ENCODE results near the gene ARSK. TPM values are rescaled to one million over a fixed set of nuclear protein-coding genes. Genes with fewer than 3 reads are reported as not detected.

ARSK gene
- total and polyA plus RNA-seq, 9 donors: 4.4 to 8.1 (median 5.6) TPM

DNA sequence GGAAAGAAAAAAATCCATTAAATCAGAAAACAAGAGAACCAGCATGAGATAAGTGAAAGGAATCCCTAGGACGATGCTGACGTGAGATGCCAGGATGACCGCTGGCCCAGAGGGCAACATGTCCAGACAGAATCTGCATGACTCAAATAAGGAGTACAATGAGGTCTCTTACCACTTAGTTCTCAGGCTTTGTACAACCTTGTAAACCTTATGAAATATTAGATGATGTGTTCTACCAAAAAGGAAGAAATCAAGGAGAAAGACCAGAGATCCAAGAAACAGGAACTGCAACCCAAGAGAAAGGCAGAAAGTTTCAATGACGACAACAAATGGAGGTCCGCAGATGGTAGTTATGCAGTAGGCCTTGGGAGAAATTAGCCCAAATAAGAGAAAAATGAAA lies 62.2 kb downstream of the ARSK start:
- no peak for DNase-seq
- H3K9me3 ChIP-seq: no peaks in the 10 kb centered on the region
- H3K27me3 ChIP-seq: no peaks in the 10 kb centered on the region
- intact Hi-C loops (cut with DNase I): no loop called here
- H3K27ac ChIP-seq: no peak overlapping the region
- H3K36me3 ChIP-seq: no peaks in the 10 kb centered on the region
- no peak for TF ChIP-seq POLR2A (IDR thresholded peaks at IDR 0.05)
- TF ChIP-seq, protein P1, sequence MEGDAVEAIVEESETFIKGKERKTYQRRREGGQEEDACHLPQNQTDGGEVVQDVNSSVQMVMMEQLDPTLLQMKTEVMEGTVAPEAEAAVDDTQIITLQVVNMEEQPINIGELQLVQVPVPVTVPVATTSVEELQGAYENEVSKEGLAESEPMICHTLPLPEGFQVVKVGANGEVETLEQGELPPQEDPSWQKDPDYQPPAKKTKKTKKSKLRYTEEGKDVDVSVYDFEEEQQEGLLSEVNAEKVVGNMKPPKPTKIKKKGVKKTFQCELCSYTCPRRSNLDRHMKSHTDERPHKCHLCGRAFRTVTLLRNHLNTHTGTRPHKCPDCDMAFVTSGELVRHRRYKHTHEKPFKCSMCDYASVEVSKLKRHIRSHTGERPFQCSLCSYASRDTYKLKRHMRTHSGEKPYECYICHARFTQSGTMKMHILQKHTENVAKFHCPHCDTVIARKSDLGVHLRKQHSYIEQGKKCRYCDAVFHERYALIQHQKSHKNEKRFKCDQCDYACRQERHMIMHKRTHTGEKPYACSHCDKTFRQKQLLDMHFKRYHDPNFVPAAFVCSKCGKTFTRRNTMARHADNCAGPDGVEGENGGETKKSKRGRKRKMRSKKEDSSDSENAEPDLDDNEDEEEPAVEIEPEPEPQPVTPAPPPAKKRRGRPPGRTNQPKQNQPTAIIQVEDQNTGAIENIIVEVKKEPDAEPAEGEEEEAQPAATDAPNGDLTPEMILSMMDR (IDR thresholded peaks at IDR 0.05): no peak
- no peak for TF ChIP-seq EP300 (IDR thresholded peaks at IDR 0.05)
- H3K4me1 ChIP-seq (ENCODE audit: insufficient read depth): peaks cover 8% of the 10 kb centered on the region
- H3K4me3 ChIP-seq: no peak overlapping the region
- 75 to 94% (median 75%) methylated on average over 5 of the region's 5 CpGs for WGBS, 3 donors

DNA sequence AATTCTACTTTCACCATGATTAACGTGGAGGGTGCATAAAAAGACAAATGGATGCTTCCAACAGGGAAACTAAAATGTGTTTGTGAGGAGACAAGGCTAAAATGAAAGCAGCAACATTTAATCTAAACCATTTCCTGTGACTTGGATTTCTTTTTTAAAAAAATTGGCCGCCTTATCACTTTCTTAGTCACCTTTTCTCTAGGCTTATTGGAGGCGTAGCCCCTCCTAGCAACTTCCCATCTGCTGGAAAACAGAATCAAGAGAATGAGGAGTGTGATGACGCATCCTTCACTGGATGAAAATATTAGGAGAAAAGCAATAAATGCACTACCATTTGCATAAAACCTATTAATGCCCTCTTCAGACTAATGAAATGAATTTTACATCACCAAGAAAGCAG lies 64.2 kb downstream of the ARSK start:
- intact Hi-C loops (cut with DNase I): no loop called here
- no peaks in the 10 kb centered on the region for H3K27me3 ChIP-seq
- DNase-seq: no peak
- H3K27ac ChIP-seq: no peak overlapping the region
- peaks cover 8% of the 10 kb centered on the region for H3K4me1 ChIP-seq (ENCODE audit: insufficient read depth)
- H3K4me3 ChIP-seq: no peak overlapping the region
- TF ChIP-seq, protein P1 (IDR thresholded peaks at IDR 0.05): no peak
- 83 to 87% (median 84%) methylated on average over 4 of the region's 4 CpGs for WGBS, 3 donors
- no peaks in the 10 kb centered on the region for H3K9me3 ChIP-seq
- no peaks in the 10 kb centered on the region for H3K36me3 ChIP-seq

GRCh38 chr5:95619514-95620029 lies 64.7 kb downstream of the ARSK start:
- 8 to 10% (median 9%) methylated on average over 19 of the region's 19 CpGs for WGBS, 3 donors
- Histone ChIP-seq H3K27ac (no peak overlapping the region), H3K27me3 (no peaks in the 10 kb centered on the region), H3K36me3 (no peaks in the 10 kb centered on the region), H3K4me3 (peak overlapping the region; percentile 43), H3K4me1 (ENCODE audit: insufficient read depth) (peaks cover 8% of the 10 kb centered on the region), H3K9me3 (no peaks in the 10 kb centered on the region)
- TF ChIP-seq, protein P1 (IDR thresholded peaks at IDR 0.05): no peak
- TF ChIP-seq POLR2A (IDR thresholded peaks at IDR 0.05): no peak
- no peak for TF ChIP-seq EP300 (IDR thresholded peaks at IDR 0.05)
- no peak for DNase-seq
- intact Hi-C loops (cut with DNase I): loop anchor here in 1 of 4 donors (10.0 kb wide), 1 partner anchor 975 kb away; no protein-coding TSS in a partner anchor

DNA sequence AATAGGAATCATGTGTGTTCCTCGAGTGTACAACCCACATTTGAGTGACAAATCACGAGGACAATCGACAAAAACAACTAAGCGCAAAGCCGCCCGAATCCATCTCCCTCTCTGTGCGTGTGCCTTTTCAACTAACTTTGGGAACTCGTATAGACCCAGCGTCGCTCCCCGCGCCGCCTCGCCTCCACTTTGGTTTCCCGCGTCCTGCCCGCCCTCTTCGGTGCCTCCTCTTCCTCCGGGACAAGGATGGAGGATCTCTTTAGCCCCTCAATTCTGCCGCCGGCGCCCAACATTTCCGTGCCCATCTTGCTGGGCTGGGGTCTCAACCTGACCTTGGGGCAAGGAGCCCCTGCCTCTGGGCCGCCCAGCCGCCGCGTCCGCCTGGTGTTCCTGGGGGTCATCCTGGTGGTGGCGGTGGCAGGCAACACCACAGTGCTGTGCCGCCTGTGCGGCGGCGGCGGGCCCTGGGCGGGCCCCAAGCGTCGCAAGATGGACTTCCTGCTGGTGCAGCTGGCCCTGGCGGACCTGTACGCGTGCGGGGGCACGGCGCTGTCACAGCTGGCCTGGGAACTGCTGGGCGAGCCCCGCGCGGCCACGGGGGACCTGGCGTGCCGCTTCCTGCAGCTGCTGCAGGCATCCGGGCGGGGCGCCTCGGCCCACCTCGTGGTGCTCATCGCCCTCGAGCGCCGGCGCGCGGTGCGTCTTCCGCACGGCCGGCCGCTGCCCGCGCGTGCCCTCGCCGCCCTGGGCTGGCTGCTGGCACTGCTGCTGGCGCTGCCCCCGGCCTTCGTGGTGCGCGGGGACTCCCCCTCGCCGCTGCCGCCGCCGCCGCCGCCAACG lies 65.3 kb downstream of the ARSK start, which contains the start of gene GPR150:
Gene GPR150 (plus strand): TSS at position 58 of the 840 bp plus-strand sequence. CDS start 189 bp downstream, at position 247.
- WGBS, 3 donors: 0 to 1% (median 1%) methylated on average over 36 to 85 of the region's 85 CpGs
- Histone ChIP-seq H3K27ac (no peak within 1 kb of the TSS), H3K9me3 (no peaks in the 10 kb centered on the region), H3K36me3 (no peaks in the 10 kb centered on the region), H3K27me3 (no peaks in the 10 kb centered on the region), H3K4me1 (ENCODE audit: insufficient read depth) (peaks cover 8% of the 10 kb centered on the region), H3K4me3 (peak within 1 kb of the TSS; percentile 43)
- intact Hi-C loops (cut with DNase I): loop anchor here in 1 of 4 donors (10.0 kb wide), 1 partner anchor 975 kb away; no protein-coding TSS in a partner anchor
- no peak for TF ChIP-seq POLR2A (IDR thresholded peaks at IDR 0.05)
- TF ChIP-seq EP300 (IDR thresholded peaks at IDR 0.05): no peak
- TF ChIP-seq, protein P1 (IDR thresholded peaks at IDR 0.05): no peak
- DNase-seq: peak in 2 of 5 donors; percentile 30 to 50
